Loucy (cell line): Measurements from ENCODE around the gene KREMEN1.

ENCODE experiments used
- H2AFZ ChIP-seq: fragments of 200-600 bp; sonication (generic); 2 replicates; pipeline ENCODE4 v1.6.0; 2016; ENCODE audit warnings: antibody characterized with exemption, mild to moderate bottlenecking, low read length, moderate library complexity
- H3F3A ChIP-seq: fragments of 200-600 bp; 2 replicates; pipeline ENCODE4 v1.6.0; 2016; ENCODE audit warnings: antibody characterized with exemption, low read depth, mild to moderate bottlenecking
- H3K27me3 ChIP-seq: fragments of 200-600 bp; sonication (generic); 2 replicates; pipeline ENCODE4 v1.6.1; 2014; ENCODE audit warnings: low read length, mild to moderate bottlenecking; ENCODE audit not compliant: insufficient read depth, poor library complexity, severe bottlenecking
- H3K36me3 ChIP-seq: fragments of 200-600 bp; sonication (generic); 2 replicates; pipeline ENCODE4 v1.6.1; 2016; ENCODE audit warnings: low read length; ENCODE audit not compliant: insufficient read depth
- H3K4me1 ChIP-seq: fragments of 200-600 bp; sonication (generic); 2 replicates; pipeline ENCODE4 v1.5.1; 2014; ENCODE audit warnings: low read length, mild to moderate bottlenecking; ENCODE audit not compliant: insufficient read depth, poor library complexity, severe bottlenecking
- H3K4me2 ChIP-seq: fragments of 200-600 bp; sonication (generic); 2 replicates; pipeline ENCODE4 v1.6.0; 2014; ENCODE audit warnings: antibody characterized with exemption, low read length, low read depth, mild to moderate bottlenecking; ENCODE audit not compliant: poor library complexity, severe bottlenecking
- H3K4me3 ChIP-seq: fragments of 200-600 bp; sonication (generic); 2 replicates; pipeline ENCODE4 v1.5.1; 2014; ENCODE audit warnings: low read length, mild to moderate bottlenecking, mixed read lengths; ENCODE audit not compliant: poor library complexity, severe bottlenecking
- H3K79me2 ChIP-seq: fragments of 200-600 bp; sonication (generic); 2 replicates; pipeline ENCODE4 v1.6.1; 2014; ENCODE audit warnings: low read length; ENCODE audit not compliant: insufficient read depth
- H3K9ac ChIP-seq: fragments of 200-600 bp; sonication (generic); 2 replicates; pipeline ENCODE4 v1.6.0; 2014; ENCODE audit warnings: mild to moderate bottlenecking, low read depth, low read length, moderate library complexity; ENCODE audit not compliant: poor library complexity, severe bottlenecking
- H3K9me2 ChIP-seq: fragments of 200-600 bp; sonication (generic); replicated peaks from 2 replicates; pipeline ENCODE4 v1.6.1; 2016; ENCODE audit warnings: low read depth, low read length, mixed read lengths
- H3K9me3 ChIP-seq: fragments of 200-600 bp; sonication (generic); 2 replicates; pipeline ENCODE4 v1.6.1; 2014; ENCODE audit warnings: mild to moderate bottlenecking, antibody characterized with exemption, low read length, low read depth; ENCODE audit not compliant: insufficient read depth
- H4K20me1 ChIP-seq: fragments of 200-600 bp; sonication (generic); 2 replicates; pipeline ENCODE4 v1.6.0; 2014; ENCODE audit warnings: antibody characterized with exemption, low read length, mild to moderate bottlenecking; ENCODE audit not compliant: insufficient read depth, poor library complexity, severe bottlenecking
- EZH2phosphoT487 ChIP-seq: fragments of 200-600 bp; IDR thresholded peaks from 2 replicates; pipeline ENCODE4 v1.6.1; 2018; ENCODE audit warnings: antibody characterized with exemption, mild to moderate bottlenecking, moderate library complexity, borderline replicate concordance
- TF ChIP-seq, protein P1 (sequence below): fragments of 200-600 bp; sonication (generic); conservative IDR thresholded peaks from 2 replicates; pipeline ENCODE4 v1.5.1; 2014; ENCODE audit warnings: mild to moderate bottlenecking, antibody characterized with exemption, low read length

Gene KREMEN1

DNA sequence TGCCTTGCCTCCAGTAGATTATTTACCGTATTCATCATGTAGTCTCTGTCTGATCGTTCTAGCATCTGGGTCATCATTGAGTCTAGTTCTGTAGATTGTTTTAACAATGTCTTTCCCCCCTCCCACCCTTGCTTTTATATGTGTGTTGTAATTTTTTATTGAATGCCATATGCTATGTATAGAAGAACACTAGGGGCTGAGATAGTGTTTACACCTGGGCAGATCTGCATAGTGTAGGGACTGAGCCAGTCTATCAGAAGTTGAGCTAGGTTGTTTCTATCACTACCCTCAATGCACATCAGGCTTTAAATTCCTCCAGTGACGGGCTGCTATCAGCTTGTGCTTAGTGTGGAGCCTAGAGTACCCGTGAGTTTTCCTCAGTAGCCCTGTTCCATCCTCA, 61.6 kb downstream of the KREMEN1 start:
- H3K9ac ChIP-seq: no peak overlapping the region
- no peaks in the 10 kb centered on the region for H3K9me3 ChIP-seq
- no peak overlapping the region for H3K4me3 ChIP-seq
- no peak overlapping the region for H2AFZ ChIP-seq
- no peaks in the 10 kb centered on the region for H3K27me3 ChIP-seq
- H3K4me1 ChIP-seq: peaks cover 22% of the 10 kb centered on the region
- H3K79me2 ChIP-seq: no peaks in the 10 kb centered on the region
- H3K4me2 ChIP-seq: no peak overlapping the region
- TF ChIP-seq, protein P1, sequence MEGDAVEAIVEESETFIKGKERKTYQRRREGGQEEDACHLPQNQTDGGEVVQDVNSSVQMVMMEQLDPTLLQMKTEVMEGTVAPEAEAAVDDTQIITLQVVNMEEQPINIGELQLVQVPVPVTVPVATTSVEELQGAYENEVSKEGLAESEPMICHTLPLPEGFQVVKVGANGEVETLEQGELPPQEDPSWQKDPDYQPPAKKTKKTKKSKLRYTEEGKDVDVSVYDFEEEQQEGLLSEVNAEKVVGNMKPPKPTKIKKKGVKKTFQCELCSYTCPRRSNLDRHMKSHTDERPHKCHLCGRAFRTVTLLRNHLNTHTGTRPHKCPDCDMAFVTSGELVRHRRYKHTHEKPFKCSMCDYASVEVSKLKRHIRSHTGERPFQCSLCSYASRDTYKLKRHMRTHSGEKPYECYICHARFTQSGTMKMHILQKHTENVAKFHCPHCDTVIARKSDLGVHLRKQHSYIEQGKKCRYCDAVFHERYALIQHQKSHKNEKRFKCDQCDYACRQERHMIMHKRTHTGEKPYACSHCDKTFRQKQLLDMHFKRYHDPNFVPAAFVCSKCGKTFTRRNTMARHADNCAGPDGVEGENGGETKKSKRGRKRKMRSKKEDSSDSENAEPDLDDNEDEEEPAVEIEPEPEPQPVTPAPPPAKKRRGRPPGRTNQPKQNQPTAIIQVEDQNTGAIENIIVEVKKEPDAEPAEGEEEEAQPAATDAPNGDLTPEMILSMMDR: no peak
- no peak for TF ChIP-seq EZH2phosphoT487
- no peaks in the 10 kb centered on the region for H3K9me2 ChIP-seq
- H3K36me3 ChIP-seq: no peaks in the 10 kb centered on the region
- H3F3A ChIP-seq: no peaks in the 10 kb centered on the region; the same call in 1 of the 2 replicates
- H4K20me1 ChIP-seq: no peaks in the 10 kb centered on the region

DNA sequence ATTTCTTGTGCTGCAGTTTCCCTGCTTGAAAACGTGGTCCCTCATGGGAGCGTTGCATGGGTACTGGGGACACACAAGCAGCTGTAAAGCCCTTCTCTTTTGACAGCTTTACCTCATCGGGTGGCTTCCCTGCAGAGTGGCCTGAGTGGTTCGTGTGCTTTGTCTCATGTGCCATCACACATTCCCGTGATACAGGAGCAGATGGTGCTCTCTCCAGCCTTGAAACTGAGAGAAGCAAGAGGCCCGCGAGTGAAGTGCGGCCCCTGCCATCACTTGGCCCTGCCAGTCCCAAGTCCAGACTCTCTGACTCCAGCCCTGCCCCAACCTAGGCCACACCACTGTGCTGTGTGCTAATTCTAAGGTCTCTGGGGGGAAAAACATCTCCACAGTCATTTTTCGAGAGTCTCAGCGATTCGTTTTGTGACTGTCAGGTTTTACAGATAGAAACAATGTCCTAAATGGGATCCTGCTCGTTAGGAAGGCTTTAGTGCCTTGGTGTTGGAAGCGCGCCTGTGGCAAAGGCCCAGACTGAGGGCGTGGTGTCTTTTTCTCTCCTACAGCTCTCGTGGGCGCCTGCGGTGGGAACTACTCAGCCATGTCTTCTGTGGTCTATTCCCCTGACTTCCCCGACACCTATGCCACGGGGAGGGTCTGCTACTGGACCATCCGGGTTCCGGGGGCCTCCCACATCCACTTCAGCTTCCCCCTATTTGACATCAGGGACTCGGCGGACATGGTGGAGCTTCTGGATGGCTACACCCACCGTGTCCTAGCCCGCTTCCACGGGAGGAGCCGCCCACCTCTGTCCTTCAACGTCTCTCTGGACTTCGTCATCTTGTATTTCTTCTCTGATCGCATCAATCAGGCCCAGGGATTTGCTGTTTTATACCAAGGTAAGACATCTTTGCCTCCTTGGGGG, 64.2 kb downstream of the KREMEN1 start:
- Histone ChIP-seq H3K27me3 (no peaks in the 10 kb centered on the region), H3K4me1 (peaks cover 28% of the 10 kb centered on the region), H3K4me2 (no peak overlapping the region), H4K20me1 (no peaks in the 10 kb centered on the region), H3F3A (no peaks in the 10 kb centered on the region), H3K9me3 (no peaks in the 10 kb centered on the region), H3K9me2 (no peaks in the 10 kb centered on the region), H3K4me3 (no peak overlapping the region), H3K36me3 (no peaks in the 10 kb centered on the region), H3K9ac (no peak overlapping the region), H2AFZ (no peak overlapping the region), H3K79me2 (no peaks in the 10 kb centered on the region)
- TF ChIP-seq, protein P1: no peak
- TF ChIP-seq EZH2phosphoT487: no peak

DNA sequence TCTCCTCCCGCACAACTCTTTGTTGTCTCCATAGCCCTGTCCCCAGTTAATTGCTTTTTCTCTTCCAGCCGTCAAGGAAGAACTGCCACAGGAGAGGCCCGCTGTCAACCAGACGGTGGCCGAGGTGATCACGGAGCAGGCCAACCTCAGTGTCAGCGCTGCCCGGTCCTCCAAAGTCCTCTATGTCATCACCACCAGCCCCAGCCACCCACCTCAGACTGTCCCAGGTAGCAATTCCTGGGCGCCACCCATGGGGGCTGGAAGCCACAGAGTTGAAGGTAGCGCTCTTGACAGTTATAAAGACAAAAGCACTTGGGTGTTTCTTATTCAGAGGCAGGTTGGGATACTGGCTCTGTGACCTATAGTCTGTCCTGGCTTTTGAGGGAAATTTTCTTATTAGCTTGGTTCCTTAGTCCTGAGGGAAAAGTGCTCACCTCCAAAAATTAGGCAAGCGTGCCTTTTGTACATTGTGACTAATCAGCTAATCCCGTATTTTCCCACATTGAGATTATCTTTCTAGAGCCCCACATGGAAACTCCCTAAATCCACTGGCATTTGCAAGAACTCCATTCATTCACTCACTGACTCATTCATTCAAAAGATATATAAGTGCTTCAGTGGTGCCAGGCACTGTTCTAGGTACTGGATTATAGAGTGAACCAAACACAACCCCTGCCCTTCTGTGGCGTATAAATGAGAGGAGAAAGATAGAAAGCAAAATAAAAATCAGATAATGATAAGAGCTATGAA, 65.9 kb downstream of the KREMEN1 start:
- Histone ChIP-seq H3K79me2 (no peaks in the 10 kb centered on the region), H3K9me2 (no peaks in the 10 kb centered on the region), H3K27me3 (no peaks in the 10 kb centered on the region), H3K9me3 (no peaks in the 10 kb centered on the region), H3K4me2 (no peak overlapping the region), H4K20me1 (no peaks in the 10 kb centered on the region), H3F3A (no peaks in the 10 kb centered on the region), H3K9ac (no peak overlapping the region), H3K36me3 (no peaks in the 10 kb centered on the region), H3K4me1 (peaks cover 29% of the 10 kb centered on the region), H3K4me3 (no peak overlapping the region), H2AFZ (no peak overlapping the region)
- TF ChIP-seq, protein P1: no peak
